H1 (cell line): ENCODE measurements around the gene ACOT2. TPM values are rescaled to one million over a fixed set of nuclear protein-coding genes. Genes with fewer than 3 reads are reported as not detected.

Experiments used
- CTCF ChIA-PET: fragments of 300-600 bp; sonication (Branson Sonifier 250); formaldehyde crosslinking; loops from one replicate; lab custom pipeline; 2021; ENCODE audit not compliant: partially characterized antibody; lab: Charles Lee
- POLR2A ChIA-PET: fragments of 300-600 bp; sonication (Branson Sonifier 250); formaldehyde crosslinking; loops from one replicate; lab custom pipeline; 2021; ENCODE audit warnings: inconsistent platforms; ENCODE audit not compliant: partially characterized antibody; lab: Charles Lee
- DNase-seq, 2 experiments: peaks; one replicate each; pipeline versions ENCODE4 v3.0.0 to v3.0.0-alpha.2; 2010 to 2022; ENCODE audit warnings: low spot score in 2 of 2, low read depth in 1 of 2, mixed read lengths in 1 of 2
- FAIRE-seq: peaks from 2 replicates; lab custom pipeline; 2011; peaks lifted over from hg19 to GRCh38; lab: Jason Lieb, UNC
- H2AFZ ChIP-seq: 2 replicates; pipeline ENCODE4 v1.8.1; 2012; ENCODE audit warnings: low read length, inconsistent platforms
- H2AK5ac ChIP-seq: 2 replicates; pipeline ENCODE4 v1.6.1; 2013; ENCODE audit warnings: low read depth, low read length
- H2BK120ac ChIP-seq: replicated peaks from 2 replicates; pipeline ENCODE3; 2013; ENCODE audit warnings: low read depth, low read length, inconsistent platforms
- H2BK12ac ChIP-seq: 2 replicates; pipeline ENCODE4 v1.6.1; 2013; ENCODE audit warnings: low read depth, low read length
- H2BK15ac ChIP-seq: 2 replicates; pipeline ENCODE4 v1.6.1; 2013; ENCODE audit warnings: low read length
- H2BK20ac ChIP-seq: 2 replicates; pipeline ENCODE4 v1.6.1; 2013; ENCODE audit warnings: low read length
- H2BK5ac ChIP-seq: 2 replicates; pipeline ENCODE4 v1.6.1; 2013; ENCODE audit warnings: low read depth, low read length
- H3K14ac ChIP-seq: 2 replicates; pipeline ENCODE4 v1.6.1; 2013; ENCODE audit warnings: inconsistent platforms; ENCODE audit not compliant: insufficient read length
- H3K18ac ChIP-seq: 2 replicates; pipeline ENCODE4 v1.6.1; 2013; ENCODE audit warnings: low read length; ENCODE audit errors: extremely low read depth
- H3K23ac ChIP-seq: 2 replicates; pipeline ENCODE4 v1.6.1; 2013; ENCODE audit warnings: inconsistent platforms; ENCODE audit not compliant: insufficient read length
- H3K23me2 ChIP-seq: 2 replicates; pipeline ENCODE4 v1.6.1; 2013; ENCODE audit warnings: low read depth, low read length
- H3K27ac ChIP-seq: 2 replicates; pipeline ENCODE4 v1.6.1; 2011; ENCODE audit warnings: low read depth, low read length, inconsistent platforms
- H3K27me3 ChIP-seq, 4 experiments: replicated peaks in 1 of 4; 1 replicate in 1 of 4; 2 replicates in 3 of 4; pipeline versions ENCODE4 v1.6.1 to v1.8.1; 2011 to 2013; ENCODE audit warnings: low read length in 3 of 4, mild to moderate bottlenecking in 3 of 4, inconsistent platforms in 2 of 4, mixed read lengths in 2 of 4, moderate library complexity in 1 of 4; ENCODE audit not compliant: control insufficient read depth in 3 of 4, insufficient read depth in 3 of 4; ENCODE audit errors: extremely low read depth in 1 of 4
- H3K36me3 ChIP-seq, 4 experiments: 2 replicates each; pipeline versions ENCODE4 v1.6.1 to v1.8.1; 2011 to 2013; ENCODE audit warnings: mild to moderate bottlenecking in 4 of 4, low read length in 3 of 4, moderate library complexity in 2 of 4, control low read depth in 1 of 4, inconsistent platforms in 1 of 4; ENCODE audit not compliant: insufficient read depth in 4 of 4, control insufficient read depth in 2 of 4
- H3K4ac ChIP-seq: replicated peaks from 2 replicates; pipeline ENCODE3; 2013; ENCODE audit warnings: low read length, low read depth, mixed read lengths, inconsistent platforms; ENCODE audit not compliant: insufficient read length
- H3K4me1 ChIP-seq, 4 experiments: replicated peaks in 1 of 4; 1 replicate in 1 of 4; 2 replicates in 3 of 4; pipeline versions ENCODE4 v1.6.1 to v1.8.1; 2011 to 2013; ENCODE audit warnings: low read length in 3 of 4, inconsistent platforms in 2 of 4, mixed read lengths in 1 of 4; ENCODE audit not compliant: insufficient read depth in 4 of 4, control insufficient read depth in 3 of 4
- H3K4me2 ChIP-seq, 2 experiments: 2 replicates each; pipeline versions ENCODE4 v1.6.1 to v1.8.1; 2011 to 2013; ENCODE audit warnings: low read depth in 2 of 2, low read length in 2 of 2, control low read depth in 1 of 2, inconsistent platforms in 1 of 2, mild to moderate bottlenecking in 1 of 2; ENCODE audit not compliant: insufficient read depth in 1 of 2
- H3K4me3 ChIP-seq, 4 experiments: fragments of 200-600, 300-600 bp in 1 of 4; sonication (generic), shearing (Covaris generic), sonication (Bioruptor Twin) in 1 of 4; 2 replicates each; pipeline versions ENCODE4 v1.5.1 to v1.8.1; 2011 to 2016; ENCODE audit warnings: low read length in 4 of 4, low read depth in 3 of 4, control low read depth in 2 of 4, inconsistent platforms in 2 of 4, mild to moderate bottlenecking in 2 of 4, mixed read lengths in 1 of 4, moderate library complexity in 1 of 4; ENCODE audit not compliant: insufficient read depth in 2 of 4; ENCODE audit errors: extremely low read depth in 1 of 4
- H3K56ac ChIP-seq: replicated peaks from 2 replicates; pipeline ENCODE3; 2013; ENCODE audit warnings: low read depth, mild to moderate bottlenecking, mixed read lengths, low read length, inconsistent platforms; ENCODE audit not compliant: insufficient read length
- H3K79me1 ChIP-seq: 2 replicates; pipeline ENCODE4 v1.6.1; 2013; ENCODE audit warnings: low read depth, low read length, control low read depth
- H3K79me2 ChIP-seq, 2 experiments: 2 replicates each; pipeline versions ENCODE4 v1.6.1 to v1.8.1; 2012 to 2013; ENCODE audit warnings: low read length in 2 of 2, mild to moderate bottlenecking in 2 of 2, inconsistent platforms in 1 of 2; ENCODE audit not compliant: insufficient read depth in 2 of 2, control insufficient read depth in 1 of 2
- H3K9ac ChIP-seq, 4 experiments: replicated peaks in 1 of 4; 1 replicate in 1 of 4; 2 replicates in 3 of 4; pipeline versions ENCODE4 v1.6.1 to v1.8.1; 2011 to 2013; ENCODE audit warnings: low read depth in 3 of 4, low read length in 3 of 4, control low read depth in 2 of 4, mild to moderate bottlenecking in 2 of 4, moderate library complexity in 2 of 4, inconsistent platforms in 1 of 4; ENCODE audit errors: extremely low read depth in 1 of 4
- H3K9me3 ChIP-seq, 2 experiments: 2 replicates each; pipeline versions ENCODE4 v1.6.1 to v1.8.1; 2012 to 2013; ENCODE audit warnings: mild to moderate bottlenecking in 2 of 2, moderate library complexity in 2 of 2, control low read depth in 1 of 2, inconsistent platforms in 1 of 2, low read depth in 1 of 2, low read length in 1 of 2, mixed read lengths in 1 of 2; ENCODE audit not compliant: insufficient read depth in 2 of 2
- H4K20me1 ChIP-seq, 2 experiments: replicated peaks in 1 of 2; 2 replicates each; pipeline versions ENCODE3 to v1.8.1; 2011 to 2013; ENCODE audit warnings: inconsistent platforms in 2 of 2, low read length in 2 of 2, mild to moderate bottlenecking in 1 of 2; ENCODE audit not compliant: insufficient read depth in 2 of 2, control insufficient read depth in 1 of 2
- H4K5ac ChIP-seq: 2 replicates; pipeline ENCODE4 v1.6.1; 2013; ENCODE audit warnings: low read length, low read depth, mixed read lengths, inconsistent platforms; ENCODE audit not compliant: insufficient read length
- H4K8ac ChIP-seq: 2 replicates; pipeline ENCODE4 v1.8.0; 2013; ENCODE audit warnings: mild to moderate bottlenecking, moderate library complexity, low read length, inconsistent platforms; ENCODE audit not compliant: insufficient read depth; ENCODE audit errors: extremely low read depth
- H4K91ac ChIP-seq: replicated peaks from 2 replicates; pipeline ENCODE3; 2013; ENCODE audit warnings: low read length, mixed read lengths, inconsistent platforms; ENCODE audit not compliant: insufficient read length
- EZH2 ChIP-seq: fragments of 200-600 bp; sonication (generic); IDR thresholded peaks from 2 replicates; pipeline ENCODE4 v1.7.1; 2012; ENCODE audit warnings: low read depth, mild to moderate bottlenecking, moderate library complexity, low read length, inconsistent platforms; ENCODE audit not compliant: severe bottlenecking
- KDM5A ChIP-seq: fragments of 200-600 bp; IDR thresholded peaks from 2 replicates; pipeline ENCODE4 v1.7.1; 2012; ENCODE audit warnings: mild to moderate bottlenecking, low read length, inconsistent platforms, mixed read lengths
- NANOG ChIP-seq: IDR thresholded peaks from 2 replicates; pipeline ENCODE4 v1.6.1; 2011; ENCODE audit warnings: low read length, low read depth, mild to moderate bottlenecking, inconsistent platforms; ENCODE audit not compliant: insufficient read depth, poor library complexity, severe bottlenecking
- POU5F1 ChIP-seq: IDR thresholded peaks from 2 replicates; pipeline ENCODE4 v1.6.1; 2011; ENCODE audit warnings: low read depth, mild to moderate bottlenecking, low read length, moderate library complexity
- TAF1 ChIP-seq: IDR thresholded peaks from 2 replicates; pipeline ENCODE4 v1.6.1; 2011; ENCODE audit warnings: mild to moderate bottlenecking, low read depth, low read length
- TEAD4 ChIP-seq: IDR thresholded peaks from 2 replicates; pipeline ENCODE4 v1.6.1; 2012; ENCODE audit warnings: low read depth, low read length, inconsistent platforms, mixed read lengths
- YY1 ChIP-seq: IDR thresholded peaks from 2 replicates; pipeline ENCODE4 v1.6.1; 2011; ENCODE audit warnings: low read depth, mild to moderate bottlenecking, low read length
- WGBS, 2 experiments: shearing (Covaris generic) in 1 of 2; methylation state at CpG; one replicate each; pipeline versions ENCODE4 v1.1.6 to v1.1.7; 2013 to 2015; ENCODE audit warnings: low lambda C conversion rate in 2 of 2, mixed read lengths in 2 of 2, inconsistent platforms in 1 of 2, low coverage in 1 of 2, missing lambda C conversion rate in 1 of 2; ENCODE audit not compliant: insufficient replicate concordance in 2 of 2, insufficient coverage in 1 of 2, insufficient read length in 1 of 2; ENCODE audit errors: extremely low coverage in 1 of 2, missing lambda C conversion rate in 1 of 2; 5-methylcytosine and 5-hydroxymethylcytosine counted together
- polyA plus RNA-seq, 7 experiments: library from polyadenylated mRNA; depleted of rRNA in 3 of 7; stranded (reverse) in 5 of 7; unstranded in 2 of 7; fragments of >200 nt in 5 of 7; fragments of 200-250 nt in 2 of 7; gene quantifications; 1 replicate in 5 of 7; 2 replicates in 1 of 7; 4 replicates in 1 of 7; pipeline versions ENCODE4 v1.2.1 to v1.2.3, GENCODE V29; 2011 to 2013; ENCODE audit warnings: missing spikeins in 2 of 7, mixed read lengths in 2 of 7
- total RNA-seq: library from RNA; stranded (reverse); fragmentation: NEBNext Ultra II Directional; extraction: Animal tissue kit (Norgen Biotek cat#: 25700); gene quantifications from 2 replicates; pipeline ENCODE4 v1.2.1, GENCODE V29; 2021

Gene ACOT2
- total and polyA plus RNA-seq, 2 of the 8 experiments (the other 6 are each of a cell fraction or from before 2014, with no cell fraction given), result 5.8 to 5.9 TPM

GRCh38 chr14:73553845-73554244 is 15.2 kb upstream of the ACOT2 start:
- Histone ChIP-seq H3K4me1 (no peaks in the 10 kb centered on the region; a peak in 1 of 7 replicates), H3K14ac (no peak overlapping the region), H4K91ac (no peak overlapping the region), H4K20me1 (no peaks in the 10 kb centered on the region), H4K8ac (no peak overlapping the region), H3K23ac (no peak overlapping the region), H4K5ac (no peak overlapping the region), H2BK5ac (no peak overlapping the region), H2BK120ac (no peak overlapping the region), H3K27ac (no peak overlapping the region), H3K23me2 (no peaks in the 10 kb centered on the region), H3K79me1 (no peaks in the 10 kb centered on the region), H3K4me3 (no peak overlapping the region), H3K79me2 (no peaks in the 10 kb centered on the region), H3K56ac (no peak overlapping the region), H3K4ac (no peak overlapping the region), H2BK12ac (no peak overlapping the region), H2BK15ac (no peak overlapping the region), H3K18ac (no peak overlapping the region), H3K9me3 (no peaks in the 10 kb centered on the region)
- WGBS, 2 experiments, result 92% methylated on average over 4 of the region's 4 CpGs; no CpG with 5 or more reads in 1 of the 2 experiments
- no peak for FAIRE-seq
- CTCF ChIA-PET, result interaction anchor here (1.0 kb wide), 1 partner anchor 163 kb away, joined by 4 read pairs; no protein-coding TSS in a partner anchor
- TF ChIP-seq YY1 (peak; percentile 70; the same call in 1 of the 2 replicates), KDM5A (no peak), TAF1 (no peak), POU5F1 (0 out of 2 replicates have a peak, but pooled peaks have one; percentile 25), NANOG (peak; percentile 23), EZH2 (no peak), TEAD4 (no peak)
- TF ChIP-seq, all 59 proteins: peak for 3
- Histone ChIP-seq H3K27me3 (no peaks in the 10 kb centered on the region), H3K36me3 (no peaks in the 10 kb centered on the region), H3K4me2 (no peak overlapping the region), H2BK20ac (no peak overlapping the region), H3K9ac (no peak overlapping the region), H2AK5ac (no peak overlapping the region), H2AFZ (no peak overlapping the region)
- DNase-seq, result no peak
- POLR2A ChIA-PET, result interaction anchor here (1.2 kb wide), 1 partner anchor 15 kb away, joined by 3 read pairs; the partner anchor contains the start of gene ACOT2
